Mesendoderm (in vitro differentiated cells): ENCODE data around the gene NEDD4L.
A peak's percentile ranks its signal among the peaks of the same experiment; 100 is the strongest.

Source experiments
- DNase-seq: peaks from one replicate; pipeline ENCODE4 v3.0.0; 2013
- H2AK5ac ChIP-seq: 2 replicates; pipeline ENCODE4 v1.6.1; 2013; ENCODE audit warnings: low read length, inconsistent platforms
- H2BK120ac ChIP-seq: 2 replicates; pipeline ENCODE4 v1.6.1; 2013; ENCODE audit warnings: low read depth, mild to moderate bottlenecking, low read length, moderate library complexity, mixed read lengths
- H2BK15ac ChIP-seq: replicated peaks from 2 replicates; pipeline ENCODE4 v1.6.1; 2013; ENCODE audit warnings: low read depth, mild to moderate bottlenecking, moderate library complexity
- H2BK5ac ChIP-seq: 2 replicates; pipeline ENCODE4 v1.6.1; 2013; ENCODE audit warnings: low read length, inconsistent platforms
- H3K18ac ChIP-seq: 2 replicates; pipeline ENCODE4 v1.6.1; 2013; ENCODE audit warnings: mild to moderate bottlenecking, low read length, mixed read lengths
- H3K23ac ChIP-seq: one replicate; pipeline ENCODE4 v1.6.1; 2013; ENCODE audit warnings: low read length
- H3K27ac ChIP-seq: 2 replicates; pipeline ENCODE4 v1.5.1; 2013; ENCODE audit warnings: low read depth, mild to moderate bottlenecking, inconsistent platforms, low read length, moderate library complexity
- H3K27me3 ChIP-seq: 2 replicates; pipeline ENCODE4 v1.6.1; 2013; ENCODE audit warnings: low read length, control low read depth, mild to moderate bottlenecking, inconsistent platforms; ENCODE audit not compliant: insufficient read depth, poor library complexity
- H3K36me3 ChIP-seq: 2 replicates; pipeline ENCODE4 v1.6.1; 2013; ENCODE audit warnings: low read length, inconsistent platforms; ENCODE audit not compliant: control insufficient read depth, insufficient read depth
- H3K4ac ChIP-seq: one replicate; pipeline ENCODE4 v1.6.1; 2013; ENCODE audit warnings: low read depth, mild to moderate bottlenecking, low read length, moderate library complexity
- H3K4me1 ChIP-seq: 2 replicates; pipeline ENCODE4 v1.6.1; 2013; ENCODE audit warnings: low read depth, low read length, inconsistent platforms; ENCODE audit not compliant: control insufficient read depth
- H3K4me2 ChIP-seq: 2 replicates; pipeline ENCODE4 v1.6.1; 2013; ENCODE audit warnings: low read length
- H3K4me3 ChIP-seq: 2 replicates; pipeline ENCODE4 v1.5.1; 2013; ENCODE audit warnings: mild to moderate bottlenecking, low read length
- H3K56ac ChIP-seq: one replicate; pipeline ENCODE4 v1.6.1; 2013; ENCODE audit warnings: low read length
- H3K79me1 ChIP-seq: 2 replicates; pipeline ENCODE4 v1.6.1; 2013; ENCODE audit warnings: low read length, inconsistent platforms
- H3K79me2 ChIP-seq: 2 replicates; pipeline ENCODE4 v1.6.1; 2013; ENCODE audit warnings: mild to moderate bottlenecking, low read length; ENCODE audit not compliant: control insufficient read depth, insufficient read depth
- H3K9ac ChIP-seq: 2 replicates; pipeline ENCODE4 v1.6.1; 2013; ENCODE audit warnings: low read length, inconsistent platforms
- H4K5ac ChIP-seq: one replicate; pipeline ENCODE4 v1.6.1; 2013; ENCODE audit warnings: low read length
- H4K8ac ChIP-seq: one replicate; pipeline ENCODE4 v1.6.1; 2013; ENCODE audit warnings: low read depth, mild to moderate bottlenecking, control low read depth, low read length, moderate library complexity
- WGBS: extraction: QIAGEN DNeasy Blood & Tissue Kit; methylation state at CpG from one replicate; pipeline ENCODE4 v1.1.7; 2013; ENCODE audit warnings: low lambda C conversion rate, missing lambda C conversion rate; ENCODE audit not compliant: insufficient coverage; ENCODE audit errors: extremely low coverage; 5-methylcytosine and 5-hydroxymethylcytosine counted together

The NEDD4L gene

GRCh38 chr18:58287353-58288274 lies 243.6 kb downstream of the NEDD4L start:
- no peak overlapping the region for H4K8ac ChIP-seq
- H3K79me2 ChIP-seq, result no peaks in the 10 kb centered on the region
- H3K23ac ChIP-seq, result no peak overlapping the region
- H3K56ac ChIP-seq, result no peak overlapping the region
- H3K4ac ChIP-seq, result no peak overlapping the region
- no peak overlapping the region for H3K9ac ChIP-seq
- H3K4me1 ChIP-seq, result peaks cover 4% of the 10 kb centered on the region
- H4K5ac ChIP-seq, result no peak overlapping the region
- no peak overlapping the region for H3K4me2 ChIP-seq
- peaks cover 1% of the 10 kb centered on the region for H3K79me1 ChIP-seq
- no peak overlapping the region for H2BK120ac ChIP-seq
- no peak overlapping the region for H3K27ac ChIP-seq
- no peak overlapping the region for H3K4me3 ChIP-seq
- H2AK5ac ChIP-seq, result no peak overlapping the region
- no peak overlapping the region for H3K18ac ChIP-seq
- H2BK5ac ChIP-seq, result no peak overlapping the region
- H3K36me3 ChIP-seq, result no peaks in the 10 kb centered on the region
- no CpG with 5 or more reads among the region's 11 CpGs for WGBS
- no peak overlapping the region for H2BK15ac ChIP-seq
- DNase-seq, result no peak
- H3K27me3 ChIP-seq, result no peaks in the 10 kb centered on the region

- H4K8ac ChIP-seq, result no peak overlapping the region
- H3K4ac ChIP-seq, result no peak overlapping the region
- H3K56ac ChIP-seq, result no peak overlapping the region
- H3K27me3 ChIP-seq, result no peaks in the 10 kb centered on the region
- H3K4me3 ChIP-seq, result no peak overlapping the region
- no peak overlapping the region for H2BK15ac ChIP-seq
- peak overlapping the region; percentile 31 for H3K27ac ChIP-seq
- no peak overlapping the region for H2AK5ac ChIP-seq
- WGBS, result no CpG with 5 or more reads among the region's 10 CpGs
- H2BK5ac ChIP-seq, result no peak overlapping the region
- DNase-seq, result peak; percentile 80
- H3K23ac ChIP-seq, result no peak overlapping the region
- no peak overlapping the region for H3K18ac ChIP-seq
- H3K36me3 ChIP-seq, result no peaks in the 10 kb centered on the region
- no peaks in the 10 kb centered on the region for H3K79me2 ChIP-seq
- no peak overlapping the region for H4K5ac ChIP-seq
- no peak overlapping the region for H3K4me2 ChIP-seq
- no peaks in the 10 kb centered on the region for H3K79me1 ChIP-seq
- no peak overlapping the region for H3K9ac ChIP-seq
- peaks cover 4% of the 10 kb centered on the region for H3K4me1 ChIP-seq
- H2BK120ac ChIP-seq, result no peak overlapping the region
Measured at GRCh38 chr18:58288921-58289797, 245.1 kb downstream of the NEDD4L start.

DNA sequence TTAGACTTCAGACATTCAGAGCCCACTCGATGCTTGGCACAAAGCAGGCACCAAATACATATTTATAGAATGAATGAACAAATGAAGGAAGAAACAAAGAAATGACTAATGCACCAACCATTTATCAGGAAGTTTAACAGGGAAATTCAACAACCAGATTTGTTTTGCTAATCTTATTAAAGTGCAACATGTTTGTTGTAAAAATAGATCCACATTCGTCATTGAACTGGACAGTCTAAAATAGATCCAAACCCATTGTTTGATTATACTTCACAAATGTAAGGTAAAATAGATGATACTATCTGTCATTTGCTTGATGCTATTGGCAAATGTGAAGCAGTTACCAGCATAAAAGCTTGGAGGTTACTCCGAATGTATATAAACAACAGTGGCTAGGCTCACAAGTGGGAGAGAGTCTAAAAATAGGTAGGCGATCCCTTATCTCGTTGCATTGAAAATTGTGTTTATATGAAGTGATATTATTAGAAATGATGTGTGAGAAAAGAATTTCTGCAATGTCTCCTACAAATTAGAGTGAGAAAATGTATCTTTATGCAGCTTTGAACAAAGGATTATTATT lies 246.2 kb downstream of the NEDD4L start:
- no peak for DNase-seq
- Histone ChIP-seq H3K18ac (no peak overlapping the region), H2BK15ac (no peak overlapping the region), H3K4me1 (peaks cover 4% of the 10 kb centered on the region), H3K4me2 (no peak overlapping the region), H2BK5ac (no peak overlapping the region), H3K9ac (no peak overlapping the region), H3K36me3 (no peaks in the 10 kb centered on the region), H3K27ac (no peak overlapping the region), H3K79me1 (no peaks in the 10 kb centered on the region), H2AK5ac (no peak overlapping the region), H3K27me3 (no peaks in the 10 kb centered on the region), H4K5ac (no peak overlapping the region), H3K4me3 (no peak overlapping the region), H3K56ac (no peak overlapping the region), H3K23ac (no peak overlapping the region), H3K79me2 (no peaks in the 10 kb centered on the region), H4K8ac (no peak overlapping the region), H2BK120ac (no peak overlapping the region), H3K4ac (no peak overlapping the region)
- 100% methylated on average over 2 of the region's 5 CpGs for WGBS

- H2BK120ac ChIP-seq, result no peak overlapping the region
- H3K4me3 ChIP-seq, result no peak overlapping the region
- H3K36me3 ChIP-seq, result no peaks in the 10 kb centered on the region
- no peak overlapping the region for H2BK15ac ChIP-seq
- no peak overlapping the region for H4K5ac ChIP-seq
- H3K27ac ChIP-seq, result no peak overlapping the region
- no peak overlapping the region for H3K4ac ChIP-seq
- no peak overlapping the region for H2AK5ac ChIP-seq
- H3K18ac ChIP-seq, result no peak overlapping the region
- H3K79me1 ChIP-seq, result no peaks in the 10 kb centered on the region
- WGBS, result no CpG with 5 or more reads among the region's 5 CpGs
- no peak for DNase-seq
- no peaks in the 10 kb centered on the region for H3K27me3 ChIP-seq
- no peak overlapping the region for H4K8ac ChIP-seq
- H3K23ac ChIP-seq, result no peak overlapping the region
- H3K4me2 ChIP-seq, result no peak overlapping the region
- no peak overlapping the region for H3K56ac ChIP-seq
- no peak overlapping the region for H3K9ac ChIP-seq
- no peaks in the 10 kb centered on the region for H3K79me2 ChIP-seq
- no peak overlapping the region for H2BK5ac ChIP-seq
- peaks cover 4% of the 10 kb centered on the region for H3K4me1 ChIP-seq
Measured at GRCh38 chr18:58291131-58291530, 247.1 kb downstream of the NEDD4L start.

DNA sequence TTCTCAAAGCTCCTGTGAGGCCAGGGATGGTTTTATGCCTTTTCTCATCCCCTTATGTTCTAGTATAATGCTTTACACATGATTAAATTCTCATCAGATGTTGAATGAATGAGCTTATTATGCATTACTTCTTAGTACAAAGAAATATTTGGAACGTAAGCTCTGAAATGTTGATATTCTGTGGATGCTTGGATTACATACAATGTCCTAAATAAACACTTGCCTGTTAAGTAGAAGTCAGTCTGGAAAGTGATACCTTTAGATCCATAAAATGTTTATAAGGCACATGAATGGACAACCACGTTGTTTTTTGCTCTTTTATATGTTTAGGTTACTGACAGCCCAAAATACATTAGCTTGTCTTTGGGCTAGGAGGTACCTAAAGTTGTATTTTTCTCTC lies 248.6 kb downstream of the NEDD4L start:
- WGBS, result no CpG with 5 or more reads among the region's 2 CpGs
- Histone ChIP-seq H3K4me1 (peaks cover 2% of the 10 kb centered on the region), H2BK15ac (no peak overlapping the region), H3K23ac (no peak overlapping the region), H3K79me2 (peaks cover 2% of the 10 kb centered on the region), H3K4me2 (no peak overlapping the region), H3K27me3 (no peaks in the 10 kb centered on the region), H2BK120ac (no peak overlapping the region), H3K4ac (no peak overlapping the region), H2AK5ac (no peak overlapping the region), H2BK5ac (no peak overlapping the region), H3K79me1 (no peaks in the 10 kb centered on the region), H3K56ac (no peak overlapping the region), H3K18ac (no peak overlapping the region), H3K36me3 (no peaks in the 10 kb centered on the region), H4K8ac (no peak overlapping the region), H3K27ac (no peak overlapping the region), H3K9ac (no peak overlapping the region), H3K4me3 (no peak overlapping the region), H4K5ac (no peak overlapping the region)
- DNase-seq, result no peak
